ENCODE data around the gene EPN1.

Gene EPN1

GRCh38 chr19:55674841-55675660 is at the start of gene EPN1:
Gene EPN1 (plus strand): TSS chr19:55675226. CDS start chr19:55678628, 3,402 bp downstream.
- peak; percentile 88 for DNase-seq

DNA sequence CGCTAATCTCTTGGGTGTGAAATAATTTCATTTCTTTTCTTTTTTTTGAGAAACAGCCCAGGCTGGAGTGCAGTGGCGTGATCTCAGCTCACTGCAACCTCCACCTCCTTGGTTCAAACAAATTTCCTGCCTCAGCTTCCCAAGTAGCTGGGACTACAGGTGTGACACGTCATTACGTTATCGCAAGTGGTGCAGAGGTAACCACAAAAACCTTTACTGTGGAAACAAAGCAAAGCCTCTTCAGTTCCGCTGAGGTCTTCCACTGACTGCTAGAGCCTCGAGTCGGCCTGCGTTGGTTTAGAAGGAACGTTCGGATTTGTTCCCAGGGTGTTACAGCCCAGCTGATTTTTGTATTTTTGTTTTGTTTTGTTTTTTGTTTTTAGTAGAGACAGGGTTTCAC is 48.7 kb upstream of the EPN1 start:
- no peak for DNase-seq

DNA sequence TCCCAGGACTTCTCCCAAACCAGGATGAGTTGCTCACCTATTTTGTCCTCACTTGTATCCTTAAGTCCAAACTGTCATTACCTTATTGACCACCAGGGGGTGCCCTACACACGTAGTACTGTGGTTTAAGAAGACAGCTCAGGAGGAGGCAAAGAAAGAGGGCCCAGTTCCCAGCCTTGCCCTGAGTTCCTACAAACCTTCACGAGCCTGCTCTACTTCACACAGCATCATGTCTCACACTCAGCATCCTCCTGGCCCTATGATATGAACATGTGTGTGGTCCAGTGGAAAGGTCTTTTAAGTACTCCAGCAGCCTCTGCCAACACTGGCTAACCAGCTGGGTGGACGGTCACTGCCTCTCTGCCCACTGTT is 42.6 kb upstream of the EPN1 start:
- peak; percentile 36 for DNase-seq

- no peak for DNase-seq
Measured at GRCh38 chr19:55633861-55634260, 41.2 kb upstream of the EPN1 start.

GRCh38 chr19:55635334-55635717 is 39.7 kb upstream of the EPN1 start:
- DNase-seq, result no peak

DNA sequence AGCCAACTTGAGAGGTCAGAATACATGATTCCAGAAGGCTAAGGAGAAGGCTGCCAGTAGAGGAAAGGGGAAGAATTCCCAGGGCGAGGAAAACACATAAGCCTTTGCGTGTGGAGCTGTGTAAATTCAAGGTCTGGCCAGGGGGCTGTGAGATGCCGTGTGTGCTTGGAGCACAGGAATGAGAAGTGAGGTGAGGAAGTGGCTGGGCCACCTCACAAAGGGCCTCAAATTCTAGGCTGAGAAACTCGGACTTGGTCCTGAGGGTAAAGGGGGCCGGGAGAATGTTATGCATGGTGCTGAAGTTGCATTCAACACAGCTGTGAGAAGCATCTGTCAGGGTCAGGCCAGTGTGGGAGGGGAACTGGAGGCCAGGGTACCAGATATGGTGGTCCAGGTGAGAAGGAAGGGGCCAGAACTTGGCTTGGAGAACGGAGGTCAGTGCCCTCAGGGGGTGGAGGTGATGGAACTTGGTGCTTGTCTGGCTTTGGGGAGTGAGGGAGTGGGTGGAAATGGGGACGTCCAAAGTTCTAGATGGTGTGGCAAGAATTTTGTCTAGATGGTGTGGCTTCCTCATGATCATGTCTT is 39.1 kb upstream of the EPN1 start:
- no peak for DNase-seq

DNA sequence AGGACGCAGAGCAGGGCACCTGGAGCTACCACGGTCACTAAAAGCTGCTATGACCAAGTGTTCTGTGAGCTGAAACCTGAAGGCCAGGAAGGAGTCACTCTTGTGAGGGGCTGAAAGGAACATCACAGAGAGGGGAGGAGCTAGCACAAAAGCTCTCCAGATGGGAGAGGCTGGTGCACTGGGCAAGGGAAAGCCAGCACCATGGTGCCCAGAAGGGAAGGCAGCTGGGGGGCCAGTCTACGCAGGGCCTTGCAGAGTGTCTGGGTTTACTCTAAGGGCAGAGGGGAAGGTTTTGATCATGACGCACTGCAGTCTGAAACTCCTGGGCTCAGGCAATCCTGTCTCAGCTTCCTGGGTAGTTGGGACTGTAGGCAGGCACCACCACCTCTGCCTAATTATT is 38.3 kb upstream of the EPN1 start:
- DNase-seq, result no peak

- DNase-seq, result no peak
Measured at GRCh38 chr19:55637534-55637933, 37.5 kb upstream of the EPN1 start.

- no peak for DNase-seq
Measured at GRCh38 chr19:55638864-55639359, 36.1 kb upstream of the EPN1 start.

GRCh38 chr19:55640043-55640576 is 34.9 kb upstream of the EPN1 start:
- DNase-seq, result no peak

DNA sequence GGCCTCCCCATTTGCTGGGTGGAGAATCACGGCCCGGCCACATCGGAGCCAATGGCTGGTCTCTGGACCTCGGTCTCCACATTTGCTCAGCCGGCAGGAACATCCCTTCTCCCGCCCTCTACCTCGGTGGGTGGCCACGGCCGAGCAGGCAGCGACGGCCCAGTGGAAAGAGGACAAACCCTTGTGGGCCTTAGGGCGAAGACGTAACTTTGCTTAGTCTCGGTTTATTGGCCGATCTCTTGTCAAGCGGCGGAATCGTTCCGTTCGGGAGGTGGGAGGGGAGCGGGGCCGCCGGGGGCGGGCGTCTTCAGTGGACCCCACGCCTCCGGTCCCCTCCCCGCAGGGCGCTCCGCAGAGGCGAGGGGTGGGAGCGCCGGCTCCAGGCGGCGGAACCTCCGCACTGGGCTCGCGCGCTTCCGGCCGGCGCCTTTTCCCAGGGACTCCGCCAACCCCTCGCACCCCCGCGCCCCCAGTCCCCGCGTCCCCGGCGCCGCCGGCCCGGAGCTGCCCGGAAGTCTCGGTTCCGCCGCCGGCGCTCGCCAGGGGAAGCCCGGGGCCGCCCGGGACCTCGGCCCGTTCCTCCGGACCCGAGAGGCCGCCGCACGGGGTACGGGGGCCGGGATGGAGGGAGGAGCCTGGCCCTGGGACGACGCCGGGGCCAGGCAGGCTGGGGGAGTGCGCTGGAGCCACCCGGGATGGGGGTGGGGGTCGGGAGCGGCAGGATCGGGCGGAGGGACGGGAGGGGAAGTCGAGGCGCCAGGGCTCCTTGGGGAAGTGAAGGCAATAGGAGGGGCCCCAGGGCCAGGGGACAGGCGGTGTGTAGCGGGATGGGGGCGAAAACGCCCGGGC is 34.2 kb upstream of the EPN1 start, which contains the start of gene ZNF580:
TSS of gene ZNF580 (plus strand) at position 426 of the 849 bp plus-strand sequence. CDS start 1,507 bp downstream, outside the sequence.
- DNase-seq, result no peak

DNA sequence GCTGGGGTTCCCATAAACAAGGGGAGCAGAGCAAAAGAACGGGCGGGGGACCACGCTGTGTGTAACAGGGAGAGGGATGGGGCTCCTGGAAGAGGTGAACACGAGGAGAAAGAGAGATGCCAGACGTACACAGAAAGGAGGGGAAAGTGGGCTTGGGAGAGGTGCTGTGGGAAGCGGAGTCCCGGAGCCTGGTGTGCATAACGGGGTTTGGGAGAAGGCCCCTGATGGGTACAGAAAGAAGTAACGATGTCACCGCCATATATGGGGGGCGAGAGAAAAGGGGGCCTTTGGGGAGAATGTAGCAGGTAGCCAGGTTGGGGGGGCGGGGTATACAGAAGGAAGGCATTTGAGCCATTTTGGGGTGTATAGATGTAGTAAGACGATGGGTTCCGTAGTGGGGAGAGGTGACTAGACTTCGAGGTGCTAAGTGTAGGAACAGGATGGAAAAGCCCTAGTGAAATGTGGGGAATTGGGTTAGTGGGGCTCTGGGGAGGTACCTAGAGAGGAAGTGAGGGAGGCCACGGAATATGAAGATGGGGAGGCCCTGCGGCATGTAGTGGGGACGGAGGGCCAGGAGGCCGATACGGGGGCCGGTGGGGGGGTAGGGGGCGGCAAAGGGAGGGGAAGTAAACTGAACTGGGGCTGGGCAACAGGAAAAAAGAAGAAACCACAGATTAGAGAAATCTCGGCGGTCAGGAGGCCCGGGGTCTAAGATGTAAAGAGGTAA is 33.4 kb upstream of the EPN1 start:
- DNase-seq, result no peak

GRCh38 chr19:55642153-55643002 is 32.6 kb upstream of the EPN1 start:
- DNase-seq, result no peak

- DNase-seq, result peak; percentile 47
Measured at GRCh38 chr19:55643003-55643886, 31.8 kb upstream of the EPN1 start, which contains the start of gene ZNF581. Gene ZNF581 (plus strand): TSS chr19:55643649. CDS start chr19:55644572, 923 bp downstream.

DNA sequence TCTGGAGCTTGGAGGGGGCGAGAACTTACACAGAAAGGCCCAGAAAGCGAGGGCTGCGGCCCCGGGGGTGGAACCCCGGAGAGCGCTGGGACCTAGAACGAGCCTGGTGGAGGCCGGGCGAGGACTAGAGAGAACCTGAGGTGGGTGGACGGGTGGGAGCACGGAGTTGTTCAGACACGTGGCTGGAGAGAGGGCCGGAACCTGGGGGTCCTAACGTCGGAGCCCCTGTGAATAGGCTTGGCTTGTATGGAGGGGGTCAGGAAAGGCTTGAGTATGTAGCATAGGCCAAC is 31.2 kb upstream of the EPN1 start:
- no peak for DNase-seq

DNA sequence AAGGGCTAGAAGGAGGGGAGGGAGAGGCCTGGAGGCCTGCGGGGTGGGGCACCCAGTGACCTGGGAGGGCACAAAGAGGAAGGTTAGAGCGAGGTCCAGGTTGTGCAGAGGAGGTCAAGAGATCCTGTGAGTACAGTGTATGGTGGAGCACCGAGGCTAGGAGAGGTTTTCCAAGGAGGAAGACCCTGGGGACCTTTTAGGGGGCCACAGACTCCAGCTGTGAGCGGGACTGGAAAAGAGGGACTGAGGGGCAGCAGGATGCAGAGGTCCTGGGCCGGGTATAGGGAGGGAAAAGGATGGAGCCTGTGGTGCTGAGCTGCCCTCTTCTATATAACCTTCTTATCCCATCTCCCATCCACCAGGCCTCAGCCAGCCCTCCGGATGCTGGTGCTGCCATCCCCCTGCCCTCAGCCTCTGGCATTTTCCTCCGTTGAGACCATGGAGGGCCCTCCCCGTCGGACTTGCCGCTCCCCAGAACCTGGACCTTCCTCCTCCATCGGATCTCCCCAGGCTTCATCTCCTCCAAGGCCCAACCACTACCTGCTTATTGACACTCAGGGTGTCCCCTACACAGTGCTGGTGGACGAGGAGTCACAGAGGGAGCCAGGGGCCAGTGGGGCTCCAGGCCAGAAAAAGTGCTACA is 30.7 kb upstream of the EPN1 start:
- no peak for DNase-seq

DNA sequence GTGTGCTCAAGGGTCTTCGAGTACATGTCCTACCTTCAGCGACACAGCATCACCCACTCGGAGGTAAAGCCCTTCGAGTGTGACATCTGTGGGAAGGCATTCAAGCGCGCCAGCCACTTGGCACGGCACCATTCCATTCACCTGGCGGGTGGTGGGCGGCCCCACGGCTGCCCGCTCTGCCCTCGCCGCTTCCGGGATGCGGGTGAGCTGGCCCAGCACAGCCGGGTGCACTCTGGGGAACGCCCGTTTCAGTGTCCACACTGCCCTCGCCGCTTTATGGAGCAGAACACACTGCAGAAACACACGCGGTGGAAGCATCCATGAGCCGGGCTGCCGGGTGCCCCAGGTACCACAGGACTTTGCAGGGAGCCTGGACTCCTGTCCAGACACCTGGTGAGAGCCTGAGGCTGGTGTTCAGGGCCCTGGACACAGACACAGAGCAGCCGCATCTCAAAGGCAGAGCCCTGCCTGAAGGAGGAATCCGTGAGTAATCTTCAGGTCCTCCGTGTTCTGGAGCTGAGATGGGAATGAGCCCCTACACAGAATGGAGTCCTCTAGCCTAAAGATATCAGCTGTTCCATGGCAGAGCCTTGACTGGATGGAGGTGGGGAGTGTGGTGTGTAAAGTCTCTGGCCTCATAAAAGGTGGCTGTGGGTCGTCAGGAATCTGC is 30.0 kb upstream of the EPN1 start:
- DNase-seq, result no peak

- no peak for DNase-seq
Measured at GRCh38 chr19:55645512-55645881, 29.5 kb upstream of the EPN1 start.

Data from GOT3 (cell line).